Measurements from ENCODE around the gene ESRRA. TPM values are rescaled to one million over a fixed set of nuclear protein-coding genes. Genes with fewer than 3 reads are reported as not detected.

Gene ESRRA
- total and polyA plus RNA-seq, 2 of the 13 experiments (the other 11 are each of a cell fraction or from before 2014, with no cell fraction given) = 18.1 to 36.3 TPM

DNA sequence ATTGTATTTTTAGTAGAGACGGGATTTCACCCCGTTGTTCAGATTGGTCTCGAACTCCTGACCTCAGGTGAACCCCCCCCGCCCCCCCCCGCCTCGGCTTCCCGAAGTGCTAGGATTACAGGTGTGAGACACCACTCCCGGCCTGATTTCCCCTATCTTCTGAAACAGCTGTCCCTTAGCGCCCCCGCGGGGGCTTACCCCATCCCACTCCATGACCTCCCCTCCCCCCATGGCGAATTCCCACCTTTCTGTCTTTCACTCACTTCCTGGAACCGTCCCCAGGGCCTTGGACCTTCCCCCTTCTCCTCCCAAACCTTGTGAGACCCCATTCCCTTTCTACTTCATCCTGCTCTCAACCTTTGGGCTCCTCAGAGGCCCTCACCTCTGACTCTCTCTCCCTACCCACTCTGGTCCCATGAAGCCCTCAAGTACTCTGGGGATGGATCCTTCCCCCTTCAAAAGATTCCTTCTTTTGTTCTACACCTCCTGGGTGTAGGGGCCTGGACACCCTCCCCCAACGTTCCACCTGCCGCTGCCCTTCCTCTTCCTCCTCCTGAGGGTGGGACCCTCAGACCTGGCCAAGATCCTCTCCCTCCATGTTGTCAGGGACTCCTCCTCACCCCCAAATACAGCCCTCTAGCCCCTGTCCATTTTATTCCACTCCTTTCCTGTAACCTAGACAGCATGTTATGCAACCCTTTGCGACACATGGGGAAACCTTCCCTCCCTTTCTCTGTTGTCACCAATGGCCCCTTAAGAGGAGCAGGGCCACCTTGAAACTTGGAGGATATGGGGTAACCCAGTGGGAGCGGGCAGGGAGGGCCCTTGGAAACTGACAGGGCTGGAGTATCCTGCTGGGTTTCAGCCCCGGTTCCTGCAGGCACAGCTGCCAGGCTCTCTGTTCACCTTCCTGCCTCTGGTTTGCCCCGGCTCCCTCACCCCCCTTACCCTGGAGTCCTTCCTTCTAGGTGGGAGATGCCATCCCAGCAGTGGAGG, 13.7 kb downstream of the ESRRA start (continued):
- TF ChIP-seq, protein P1, sequence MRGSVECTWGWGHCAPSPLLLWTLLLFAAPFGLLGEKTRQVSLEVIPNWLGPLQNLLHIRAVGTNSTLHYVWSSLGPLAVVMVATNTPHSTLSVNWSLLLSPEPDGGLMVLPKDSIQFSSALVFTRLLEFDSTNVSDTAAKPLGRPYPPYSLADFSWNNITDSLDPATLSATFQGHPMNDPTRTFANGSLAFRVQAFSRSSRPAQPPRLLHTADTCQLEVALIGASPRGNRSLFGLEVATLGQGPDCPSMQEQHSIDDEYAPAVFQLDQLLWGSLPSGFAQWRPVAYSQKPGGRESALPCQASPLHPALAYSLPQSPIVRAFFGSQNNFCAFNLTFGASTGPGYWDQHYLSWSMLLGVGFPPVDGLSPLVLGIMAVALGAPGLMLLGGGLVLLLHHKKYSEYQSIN (CRISPR knock-in tag; IDR thresholded peaks at IDR 0.05; ENCODE audit: borderline replicate concordance) = no peak
- TF ChIP-seq ZKSCAN8 (CRISPR knock-in tag; IDR thresholded peaks at IDR 0.05; ENCODE audit: borderline replicate concordance) (no peak), ZNF251 (CRISPR knock-in tag; IDR thresholded peaks at IDR 0.05) (no peak), ZEB1 (IDR thresholded peaks at IDR 0.05; ENCODE audit: insufficient replicate concordance, low read depth) (peak; percentile 37), ZFX (CRISPR knock-in tag; IDR thresholded peaks at IDR 0.05; ENCODE audit: low read depth) (peak; percentile 27; the same call in 1 of the 2 replicates)
- TF ChIP-seq, protein P2, sequence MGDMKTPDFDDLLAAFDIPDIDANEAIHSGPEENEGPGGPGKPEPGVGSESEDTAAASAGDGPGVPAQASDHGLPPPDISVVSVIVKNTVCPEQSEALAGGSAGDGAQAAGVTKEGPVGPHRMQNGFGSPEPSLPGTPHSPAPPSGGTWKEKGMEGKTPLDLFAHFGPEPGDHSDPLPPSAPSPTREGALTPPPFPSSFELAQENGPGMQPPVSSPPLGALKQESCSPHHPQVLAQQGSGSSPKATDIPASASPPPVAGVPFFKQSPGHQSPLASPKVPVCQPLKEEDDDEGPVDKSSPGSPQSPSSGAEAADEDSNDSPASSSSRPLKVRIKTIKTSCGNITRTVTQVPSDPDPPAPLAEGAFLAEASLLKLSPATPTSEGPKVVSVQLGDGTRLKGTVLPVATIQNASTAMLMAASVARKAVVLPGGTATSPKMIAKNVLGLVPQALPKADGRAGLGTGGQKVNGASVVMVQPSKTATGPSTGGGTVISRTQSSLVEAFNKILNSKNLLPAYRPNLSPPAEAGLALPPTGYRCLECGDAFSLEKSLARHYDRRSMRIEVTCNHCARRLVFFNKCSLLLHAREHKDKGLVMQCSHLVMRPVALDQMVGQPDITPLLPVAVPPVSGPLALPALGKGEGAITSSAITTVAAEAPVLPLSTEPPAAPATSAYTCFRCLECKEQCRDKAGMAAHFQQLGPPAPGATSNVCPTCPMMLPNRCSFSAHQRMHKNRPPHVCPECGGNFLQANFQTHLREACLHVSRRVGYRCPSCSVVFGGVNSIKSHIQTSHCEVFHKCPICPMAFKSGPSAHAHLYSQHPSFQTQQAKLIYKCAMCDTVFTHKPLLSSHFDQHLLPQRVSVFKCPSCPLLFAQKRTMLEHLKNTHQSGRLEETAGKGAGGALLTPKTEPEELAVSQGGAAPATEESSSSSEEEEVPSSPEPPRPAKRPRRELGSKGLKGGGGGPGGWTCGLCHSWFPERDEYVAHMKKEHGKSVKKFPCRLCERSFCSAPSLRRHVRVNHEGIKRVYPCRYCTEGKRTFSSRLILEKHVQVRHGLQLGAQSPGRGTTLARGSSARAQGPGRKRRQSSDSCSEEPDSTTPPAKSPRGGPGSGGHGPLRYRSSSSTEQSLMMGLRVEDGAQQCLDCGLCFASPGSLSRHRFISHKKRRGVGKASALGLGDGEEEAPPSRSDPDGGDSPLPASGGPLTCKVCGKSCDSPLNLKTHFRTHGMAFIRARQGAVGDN (CRISPR knock-in tag; IDR thresholded peaks at IDR 0.05) = peak; percentile 31; the same call in 1 of the 2 replicates
